ENCODE results near the gene NAP1L5.

The NAP1L5 gene

GRCh38 chr4:88722276-88722780, 24.7 kb upstream of the NAP1L5 start:
- DNase-seq (ENCODE audit: low spot score) = no peak

- DNase-seq (ENCODE audit: low spot score) = peak; percentile 31
Observed at GRCh38 chr4:88720451-88721428, 23.1 kb upstream of the NAP1L5 start.

GRCh38 chr4:88719381-88719780, 21.8 kb upstream of the NAP1L5 start:
- DNase-seq (ENCODE audit: low spot score) = no peak

- DNase-seq (ENCODE audit: low spot score) = no peak
Observed at GRCh38 chr4:88718098-88718497, 20.5 kb upstream of the NAP1L5 start.

GRCh38 chr4:88713782-88714181, 16.2 kb upstream of the NAP1L5 start:
- no peak for DNase-seq (ENCODE audit: low spot score)

GRCh38 chr4:88709989-88710388, 12.4 kb upstream of the NAP1L5 start:
- DNase-seq (ENCODE audit: low spot score) = no peak

GRCh38 chr4:88706574-88706973, 8.9 kb upstream of the NAP1L5 start:
- peak; percentile 78 for DNase-seq (ENCODE audit: low spot score)

- peak; percentile 35 for DNase-seq (ENCODE audit: low spot score)
Observed at GRCh38 chr4:88705805-88706492, 8.3 kb upstream of the NAP1L5 start.

- no peak for DNase-seq (ENCODE audit: low spot score)
Observed at GRCh38 chr4:88705223-88705622, 7.6 kb upstream of the NAP1L5 start.

- no peak for DNase-seq (ENCODE audit: low spot score)
Observed at GRCh38 chr4:88702782-88703181, 5.2 kb upstream of the NAP1L5 start.

- DNase-seq (ENCODE audit: low spot score) = no peak
Observed at GRCh38 chr4:88698519-88698918, 890 bp upstream of the NAP1L5 start.

GRCh38 chr4:88697141-88697540, 488 bp downstream of the NAP1L5 start:
- peak; percentile 31 for DNase-seq (ENCODE audit: low spot score)

GRCh38 chr4:88696630-88697029, 999 bp downstream of the NAP1L5 start:
- DNase-seq (ENCODE audit: low spot score) = no peak

- no peak for DNase-seq (ENCODE audit: low spot score)
Observed at GRCh38 chr4:88693792-88694191, 3.8 kb downstream of the NAP1L5 start.

GRCh38 chr4:88690355-88690754, 7.3 kb downstream of the NAP1L5 start:
- peak; percentile 40 for DNase-seq (ENCODE audit: low spot score)

GRCh38 chr4:88681209-88681608, 16.4 kb downstream of the NAP1L5 start:
- no peak for DNase-seq (ENCODE audit: low spot score)

GRCh38 chr4:88675543-88675942, 22.1 kb downstream of the NAP1L5 start:
- no peak for DNase-seq (ENCODE audit: low spot score)

GRCh38 chr4:88674979-88675378, 22.6 kb downstream of the NAP1L5 start:
- DNase-seq (ENCODE audit: low spot score) = peak; percentile 62

GRCh38 chr4:88674565-88674964, 23.1 kb downstream of the NAP1L5 start:
- DNase-seq (ENCODE audit: low spot score) = no peak

GRCh38 chr4:88673886-88674285, 23.7 kb downstream of the NAP1L5 start:
- no peak for DNase-seq (ENCODE audit: low spot score)

- peak; percentile 24 for DNase-seq (ENCODE audit: low spot score)
Observed at GRCh38 chr4:88672987-88673386, 24.6 kb downstream of the NAP1L5 start.

GRCh38 chr4:88661739-88662138, 35.9 kb downstream of the NAP1L5 start:
- DNase-seq (ENCODE audit: low spot score) = peak; percentile 45
